ENCODE results near the gene CHL1.

DNA sequence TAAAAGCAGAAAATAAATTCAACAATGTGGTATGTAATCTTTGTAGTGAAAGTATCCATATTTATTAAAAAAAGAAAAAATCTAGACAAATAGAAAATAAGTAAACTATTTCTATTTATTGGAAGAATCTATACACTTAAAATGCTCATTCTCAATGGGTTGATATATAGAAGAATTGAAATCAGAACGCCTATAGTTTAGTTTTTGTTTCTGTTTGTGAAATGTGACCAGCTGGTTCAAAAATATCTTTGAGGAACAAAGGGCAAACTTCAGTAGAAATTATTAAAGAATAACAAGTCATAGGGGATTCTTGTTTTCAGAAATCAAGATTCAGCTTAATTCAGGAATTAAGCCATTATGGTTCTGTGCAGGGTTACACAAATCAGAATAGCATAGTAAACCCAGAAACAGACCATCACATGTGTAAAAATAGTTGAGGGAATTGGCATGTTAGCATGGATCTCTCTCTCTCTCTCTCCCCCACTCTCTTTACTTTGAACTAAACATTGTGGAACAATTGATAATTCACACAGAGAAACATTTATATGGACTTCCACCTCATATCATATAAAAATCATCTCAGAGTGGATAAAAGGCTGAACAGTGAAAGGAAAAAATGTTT, 134.0 kb downstream of the CHL1 start:
- TF ChIP-seq CTCF (IDR thresholded peaks at IDR 0.05; ENCODE audit: low read length) (no peak), EZH2 (IDR thresholded peaks at IDR 0.05; ENCODE audit: borderline replicate concordance, low read length) (no peak)
